ENCODE results near the gene SH3BP4. TPM values are rescaled to one million over a fixed set of nuclear protein-coding genes. Genes with fewer than 3 reads are reported as not detected.

SH3BP4 gene
- total RNA-seq, 2 experiments from 2014 or later: 0.10 to 0.46 TPM

DNA sequence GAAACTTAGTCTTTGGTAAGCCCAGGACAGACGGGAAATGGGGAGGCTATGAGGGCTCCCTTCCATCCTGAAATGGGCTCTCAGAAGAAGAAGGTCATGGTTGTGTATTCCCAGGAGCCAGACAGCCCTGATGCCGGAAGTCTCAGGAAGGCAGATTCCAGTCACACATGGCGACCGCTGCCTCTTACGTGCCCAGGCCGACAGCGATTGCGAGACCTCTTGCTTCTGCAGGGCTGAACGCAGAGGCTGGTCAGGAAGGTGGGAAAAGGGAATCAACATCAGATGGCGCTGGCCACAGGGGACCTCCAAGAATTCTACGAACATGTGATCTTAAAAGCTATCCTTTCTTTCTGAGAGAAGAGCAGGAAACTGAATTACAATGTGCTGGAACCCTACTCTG lies 22.8 kb upstream of the SH3BP4 start:
- POLR2A ChIA-PET: no interaction called here
- Mint-ChIP-seq H3K27ac (no peak overlapping the region), H3K36me3 (no peaks in the 10 kb centered on the region), H3K4me1 (ENCODE audit: low read depth) (no peaks in the 10 kb centered on the region), H3K4me3 (no peak overlapping the region), H3K27me3 (peaks cover 8% of the 10 kb centered on the region), H3K9me3 (peaks cover 6% of the 10 kb centered on the region)
- CTCF ChIA-PET: interaction anchor here (1.2 kb wide), 1 partner anchor 29 kb away, joined by 3 read pairs; no protein-coding TSS in a partner anchor
- intact Hi-C loops (cut with micrococcal nuclease): no loop called here
- no peak for DNase-seq

GRCh38 chr2:234930397-234930796 lies 21.4 kb upstream of the SH3BP4 start:
- DNase-seq: no peak
- H3K27me3 Mint-ChIP-seq: peaks cover 2% of the 10 kb centered on the region
- no peak overlapping the region for H3K4me3 Mint-ChIP-seq
- POLR2A ChIA-PET: no interaction called here
- H3K9me3 Mint-ChIP-seq: no peaks in the 10 kb centered on the region
- H3K4me1 Mint-ChIP-seq (ENCODE audit: low read depth): no peaks in the 10 kb centered on the region
- no peaks in the 10 kb centered on the region for H3K36me3 Mint-ChIP-seq
- intact Hi-C loops (cut with micrococcal nuclease): no loop called here
- CTCF ChIA-PET: interaction anchor here (0.8 to 1.2 kb wide), 2 partner anchors 28 to 187 kb away, joined by 3 read pairs; no protein-coding TSS in a partner anchor
- H3K27ac Mint-ChIP-seq: no peak overlapping the region

- Mint-ChIP-seq H3K9me3 (no peaks in the 10 kb centered on the region), H3K27me3 (peaks cover 3% of the 10 kb centered on the region), H3K4me3 (no peak overlapping the region), H3K4me1 (ENCODE audit: low read depth) (no peaks in the 10 kb centered on the region), H3K36me3 (no peaks in the 10 kb centered on the region), H3K27ac (no peak overlapping the region)
- intact Hi-C loops (cut with micrococcal nuclease): no loop called here
- POLR2A ChIA-PET: no interaction called here
- CTCF ChIA-PET: no interaction called here
- DNase-seq: no peak
Measured at GRCh38 chr2:234931371-234931770, 20.4 kb upstream of the SH3BP4 start.

- no peaks in the 10 kb centered on the region for H3K36me3 Mint-ChIP-seq
- H3K27ac Mint-ChIP-seq: no peak overlapping the region
- H3K27me3 Mint-ChIP-seq: peaks cover 11% of the 10 kb centered on the region
Measured at GRCh38 chr2:234932591-234933168, 19.1 kb upstream of the SH3BP4 start.

DNA sequence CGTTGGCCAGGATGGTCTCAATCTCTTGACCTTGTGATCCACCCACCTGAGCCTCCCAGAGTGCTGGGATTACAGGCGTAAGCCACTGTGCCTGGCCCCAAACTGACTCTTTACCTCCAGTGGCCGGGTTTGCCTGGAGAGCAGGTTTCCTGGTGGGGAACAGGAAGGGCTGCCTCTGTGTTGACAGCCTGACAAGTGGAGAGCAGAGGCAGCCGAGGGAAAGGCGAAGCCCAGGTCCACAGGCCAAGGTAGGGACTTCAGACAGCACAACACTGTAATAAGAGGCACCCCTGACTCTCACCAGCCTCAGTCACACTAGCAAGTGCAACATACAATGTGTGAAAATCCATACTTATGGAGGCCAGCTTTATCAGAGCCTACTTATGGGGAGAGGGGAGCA lies 16.5 kb upstream of the SH3BP4 start:
- H3K27me3 Mint-ChIP-seq: peaks cover 19% of the 10 kb centered on the region
- no peaks in the 10 kb centered on the region for H3K4me1 Mint-ChIP-seq (ENCODE audit: low read depth)
- intact Hi-C loops (cut with micrococcal nuclease): no loop called here
- no peaks in the 10 kb centered on the region for H3K9me3 Mint-ChIP-seq
- POLR2A ChIA-PET: no interaction called here
- H3K27ac Mint-ChIP-seq: no peak overlapping the region
- H3K36me3 Mint-ChIP-seq: no peaks in the 10 kb centered on the region
- CTCF ChIA-PET: no interaction called here
- no peak for DNase-seq
- no peak overlapping the region for H3K4me3 Mint-ChIP-seq

More at GRCh38 chr2:234932591-234933168, 19.1 kb upstream of the SH3BP4 start:
- no peaks in the 10 kb centered on the region for H3K4me1 Mint-ChIP-seq (ENCODE audit: low read depth)
- ChIA-PET CTCF (no interaction called here), POLR2A (no interaction called here)
- intact Hi-C loops (cut with micrococcal nuclease): no loop called here
- no peak for DNase-seq
- H3K9me3 Mint-ChIP-seq: no peaks in the 10 kb centered on the region
- H3K4me3 Mint-ChIP-seq: no peak overlapping the region

DNA sequence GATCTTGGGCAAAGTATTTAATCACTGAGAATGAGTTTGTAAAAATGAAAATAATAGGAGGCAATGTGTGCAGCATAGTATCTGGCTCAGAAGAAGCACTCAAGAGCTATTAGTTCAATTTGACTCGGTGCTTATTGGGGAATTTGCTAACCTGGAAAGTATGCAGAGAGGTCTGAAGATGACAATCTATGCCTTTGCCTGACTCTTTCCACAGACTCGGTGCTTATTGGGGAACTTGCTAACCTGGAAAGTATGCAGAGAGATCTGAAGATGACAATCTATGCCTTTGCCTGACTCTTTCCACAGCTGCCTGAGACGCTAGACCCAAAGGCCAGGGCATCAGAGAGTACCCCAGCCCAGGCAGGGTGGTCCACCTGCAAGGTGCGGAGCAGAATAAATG lies 12.2 kb upstream of the SH3BP4 start:
- no peak overlapping the region for H3K27ac Mint-ChIP-seq
- POLR2A ChIA-PET: no interaction called here
- no peak for DNase-seq
- H3K9me3 Mint-ChIP-seq: peaks cover 7% of the 10 kb centered on the region
- CTCF ChIA-PET: no interaction called here
- H3K36me3 Mint-ChIP-seq: no peaks in the 10 kb centered on the region
- H3K4me1 Mint-ChIP-seq (ENCODE audit: low read depth): no peaks in the 10 kb centered on the region
- H3K4me3 Mint-ChIP-seq: no peak overlapping the region
- H3K27me3 Mint-ChIP-seq: peaks cover 24% of the 10 kb centered on the region
- intact Hi-C loops (cut with micrococcal nuclease): no loop called here

- intact Hi-C loops (cut with micrococcal nuclease): no loop called here
- CTCF ChIA-PET: no interaction called here
- Mint-ChIP-seq H3K4me1 (ENCODE audit: low read depth) (no peaks in the 10 kb centered on the region), H3K27ac (no peak overlapping the region), H3K36me3 (no peaks in the 10 kb centered on the region), H3K4me3 (no peak overlapping the region), H3K9me3 (peaks cover 7% of the 10 kb centered on the region), H3K27me3 (peaks cover 25% of the 10 kb centered on the region)
- no peak for DNase-seq
- POLR2A ChIA-PET: no interaction called here
Measured at GRCh38 chr2:234939996-234940395, 11.8 kb upstream of the SH3BP4 start.

GRCh38 chr2:234940527-234940926 lies 11.3 kb upstream of the SH3BP4 start:
- H3K27me3 Mint-ChIP-seq: peaks cover 26% of the 10 kb centered on the region
- no peak overlapping the region for H3K4me3 Mint-ChIP-seq
- POLR2A ChIA-PET: no interaction called here
- intact Hi-C loops (cut with micrococcal nuclease): no loop called here
- H3K36me3 Mint-ChIP-seq: no peaks in the 10 kb centered on the region
- H3K4me1 Mint-ChIP-seq (ENCODE audit: low read depth): no peaks in the 10 kb centered on the region
- no peak for DNase-seq
- no peak overlapping the region for H3K27ac Mint-ChIP-seq
- CTCF ChIA-PET: no interaction called here
- peaks cover 7% of the 10 kb centered on the region for H3K9me3 Mint-ChIP-seq

DNA sequence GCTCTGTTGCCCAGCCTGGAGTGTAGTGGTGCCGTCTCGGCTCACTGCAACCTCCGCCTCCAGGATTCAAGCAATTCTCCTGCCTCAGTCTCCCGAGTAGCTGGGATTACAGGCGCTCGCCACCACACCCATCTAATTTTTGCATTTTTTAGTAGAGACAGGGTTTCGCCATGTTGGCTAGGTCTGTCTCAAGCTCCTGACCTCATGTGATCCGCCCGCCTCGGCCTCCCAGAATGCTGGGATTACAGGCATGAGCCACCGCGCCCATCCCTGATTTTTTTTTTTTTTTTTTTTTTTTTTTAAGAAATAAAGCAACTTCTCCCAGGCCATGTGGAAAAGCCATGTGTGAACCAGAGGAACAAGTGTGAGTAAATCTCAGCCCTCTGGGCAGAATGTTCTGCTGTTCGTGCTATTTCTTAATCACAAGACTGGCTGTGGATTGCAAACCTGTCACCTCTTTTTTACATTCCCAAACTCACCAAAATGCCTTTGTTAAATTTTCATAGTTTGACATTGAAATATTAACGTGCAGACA lies 6.4 kb upstream of the SH3BP4 start:
- Mint-ChIP-seq H3K9me3 (peaks cover 7% of the 10 kb centered on the region), H3K4me1 (ENCODE audit: low read depth) (no peaks in the 10 kb centered on the region), H3K27ac (no peak overlapping the region), H3K4me3 (no peak overlapping the region), H3K36me3 (no peaks in the 10 kb centered on the region), H3K27me3 (peaks cover 36% of the 10 kb centered on the region)
- intact Hi-C loops (cut with micrococcal nuclease): no loop called here
- ChIA-PET CTCF (no interaction called here), POLR2A (no interaction called here)
- no peak for DNase-seq

GRCh38 chr2:234947556-234947955 lies 4.3 kb upstream of the SH3BP4 start:
- H3K4me3 Mint-ChIP-seq: no peak overlapping the region
- H3K9me3 Mint-ChIP-seq: peaks cover 7% of the 10 kb centered on the region
- intact Hi-C loops (cut with micrococcal nuclease): no loop called here
- CTCF ChIA-PET: no interaction called here
- H3K4me1 Mint-ChIP-seq (ENCODE audit: low read depth): peaks cover 3% of the 10 kb centered on the region
- H3K27me3 Mint-ChIP-seq: peaks cover 45% of the 10 kb centered on the region
- POLR2A ChIA-PET: no interaction called here
- no peak overlapping the region for H3K27ac Mint-ChIP-seq
- no peaks in the 10 kb centered on the region for H3K36me3 Mint-ChIP-seq
- DNase-seq: no peak

GRCh38 chr2:234949762-234950434 lies 1.9 kb upstream of the SH3BP4 start:
- no peak overlapping the region for H3K4me3 Mint-ChIP-seq
- no peak overlapping the region for H3K27ac Mint-ChIP-seq
- no peak for DNase-seq
- peaks cover 51% of the 10 kb centered on the region for H3K27me3 Mint-ChIP-seq
- peaks cover 3% of the 10 kb centered on the region for H3K4me1 Mint-ChIP-seq (ENCODE audit: low read depth)
- ChIA-PET POLR2A (no interaction called here), CTCF (no interaction called here)
- H3K36me3 Mint-ChIP-seq: no peaks in the 10 kb centered on the region
- intact Hi-C loops (cut with micrococcal nuclease): loop anchor here (5.0 kb wide), 1 partner anchor 1227 kb away; no protein-coding TSS in a partner anchor
- no peaks in the 10 kb centered on the region for H3K9me3 Mint-ChIP-seq

- ChIA-PET POLR2A (no interaction called here), CTCF (interaction anchor here (0.6 kb wide), 1 partner anchor 116 kb away, joined by 4 read pairs; no protein-coding TSS in a partner anchor)
- no peak overlapping the region for H3K27ac Mint-ChIP-seq
Measured at GRCh38 chr2:234950435-234950729, 1.4 kb upstream of the SH3BP4 start.

More at GRCh38 chr2:234950435-234950729, 1.4 kb upstream of the SH3BP4 start:
- no peak overlapping the region for H3K4me3 Mint-ChIP-seq
- no peak for DNase-seq
- H3K4me1 Mint-ChIP-seq (ENCODE audit: low read depth): peaks cover 3% of the 10 kb centered on the region
- H3K9me3 Mint-ChIP-seq: no peaks in the 10 kb centered on the region
- H3K36me3 Mint-ChIP-seq: no peaks in the 10 kb centered on the region
- intact Hi-C loops (cut with micrococcal nuclease): loop anchor here (5.0 kb wide), 1 partner anchor 1227 kb away; no protein-coding TSS in a partner anchor
- peaks cover 54% of the 10 kb centered on the region for H3K27me3 Mint-ChIP-seq

Measured in activated CD4-positive, alpha-beta memory T cell treated with anti-CD3 and anti-CD28 coated beads for 36 hours (primary cell).